ENCODE data around the gene CHAF1A. TPM values are rescaled to one million over a fixed set of nuclear protein-coding genes. Genes with fewer than 3 reads are reported as not detected.

Gene CHAF1A
- total and polyA plus RNA-seq, 2 experiments from 2014 or later: 113 to 125 TPM

GRCh38 chr19:4423416-4424126, 21.1 kb downstream of the CHAF1A start:
- ATAC-seq (no peak), DNase-seq (ENCODE audit: low spot score) (no peak)
- H3K4me3 Mint-ChIP-seq: no peak overlapping the region
- no peak overlapping the region for H3K27ac Mint-ChIP-seq
- no peaks in the 10 kb centered on the region for H3K9me3 Mint-ChIP-seq
- peaks cover 9% of the 10 kb centered on the region for H3K27me3 Mint-ChIP-seq (ENCODE audit: insufficient read depth, low read depth, poor library complexity)
- no peaks in the 10 kb centered on the region for H3K9me2 ChIP-seq (ENCODE audit: insufficient read depth)
- H3K36me3 ChIP-seq (ENCODE audit: insufficient read depth): peaks cover 78% of the 10 kb centered on the region
- H3K4me2 ChIP-seq: no peak overlapping the region
- TF ChIP-seq CREB1 (CRISPR knock-in tag; IDR thresholded peaks at IDR 0.05; ENCODE audit: low read depth) (no peak), STAT1 (IDR thresholded peaks at IDR 0.05; ENCODE audit: unreplicated experiment) (no peak), ZNF114 (CRISPR knock-in tag; IDR thresholded peaks at IDR 0.05) (no peak), NANOG (IDR thresholded peaks at IDR 0.05; ENCODE audit: borderline replicate concordance) (no peak), JUNB (IDR thresholded peaks at IDR 0.05; ENCODE audit: unreplicated experiment) (no peak), ZNF331 (CRISPR knock-in tag; IDR thresholded peaks at IDR 0.05; ENCODE audit: low read depth) (no peak), EZH2phosphoT487 (IDR thresholded peaks at IDR 0.05; ENCODE audit: unreplicated experiment) (no peak), EZH2 (IDR thresholded peaks at IDR 0.05; ENCODE audit: low read depth, unreplicated experiment) (no peak), POLR2AphosphoS5 (IDR thresholded peaks at IDR 0.05; ENCODE audit: low read depth) (no peak)
- TF ChIP-seq, protein P1, sequence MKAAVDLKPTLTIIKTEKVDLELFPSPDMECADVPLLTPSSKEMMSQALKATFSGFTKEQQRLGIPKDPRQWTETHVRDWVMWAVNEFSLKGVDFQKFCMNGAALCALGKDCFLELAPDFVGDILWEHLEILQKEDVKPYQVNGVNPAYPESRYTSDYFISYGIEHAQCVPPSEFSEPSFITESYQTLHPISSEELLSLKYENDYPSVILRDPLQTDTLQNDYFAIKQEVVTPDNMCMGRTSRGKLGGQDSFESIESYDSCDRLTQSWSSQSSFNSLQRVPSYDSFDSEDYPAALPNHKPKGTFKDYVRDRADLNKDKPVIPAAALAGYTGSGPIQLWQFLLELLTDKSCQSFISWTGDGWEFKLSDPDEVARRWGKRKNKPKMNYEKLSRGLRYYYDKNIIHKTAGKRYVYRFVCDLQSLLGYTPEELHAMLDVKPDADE (IDR thresholded peaks at IDR 0.05): no peak
- TF ChIP-seq, protein P2, sequence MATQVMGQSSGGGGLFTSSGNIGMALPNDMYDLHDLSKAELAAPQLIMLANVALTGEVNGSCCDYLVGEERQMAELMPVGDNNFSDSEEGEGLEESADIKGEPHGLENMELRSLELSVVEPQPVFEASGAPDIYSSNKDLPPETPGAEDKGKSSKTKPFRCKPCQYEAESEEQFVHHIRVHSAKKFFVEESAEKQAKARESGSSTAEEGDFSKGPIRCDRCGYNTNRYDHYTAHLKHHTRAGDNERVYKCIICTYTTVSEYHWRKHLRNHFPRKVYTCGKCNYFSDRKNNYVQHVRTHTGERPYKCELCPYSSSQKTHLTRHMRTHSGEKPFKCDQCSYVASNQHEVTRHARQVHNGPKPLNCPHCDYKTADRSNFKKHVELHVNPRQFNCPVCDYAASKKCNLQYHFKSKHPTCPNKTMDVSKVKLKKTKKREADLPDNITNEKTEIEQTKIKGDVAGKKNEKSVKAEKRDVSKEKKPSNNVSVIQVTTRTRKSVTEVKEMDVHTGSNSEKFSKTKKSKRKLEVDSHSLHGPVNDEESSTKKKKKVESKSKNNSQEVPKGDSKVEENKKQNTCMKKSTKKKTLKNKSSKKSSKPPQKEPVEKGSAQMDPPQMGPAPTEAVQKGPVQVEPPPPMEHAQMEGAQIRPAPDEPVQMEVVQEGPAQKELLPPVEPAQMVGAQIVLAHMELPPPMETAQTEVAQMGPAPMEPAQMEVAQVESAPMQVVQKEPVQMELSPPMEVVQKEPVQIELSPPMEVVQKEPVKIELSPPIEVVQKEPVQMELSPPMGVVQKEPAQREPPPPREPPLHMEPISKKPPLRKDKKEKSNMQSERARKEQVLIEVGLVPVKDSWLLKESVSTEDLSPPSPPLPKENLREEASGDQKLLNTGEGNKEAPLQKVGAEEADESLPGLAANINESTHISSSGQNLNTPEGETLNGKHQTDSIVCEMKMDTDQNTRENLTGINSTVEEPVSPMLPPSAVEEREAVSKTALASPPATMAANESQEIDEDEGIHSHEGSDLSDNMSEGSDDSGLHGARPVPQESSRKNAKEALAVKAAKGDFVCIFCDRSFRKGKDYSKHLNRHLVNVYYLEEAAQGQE (IDR thresholded peaks at IDR 0.05; ENCODE audit: unreplicated experiment): no peak
- TF ChIP-seq, protein P3, sequence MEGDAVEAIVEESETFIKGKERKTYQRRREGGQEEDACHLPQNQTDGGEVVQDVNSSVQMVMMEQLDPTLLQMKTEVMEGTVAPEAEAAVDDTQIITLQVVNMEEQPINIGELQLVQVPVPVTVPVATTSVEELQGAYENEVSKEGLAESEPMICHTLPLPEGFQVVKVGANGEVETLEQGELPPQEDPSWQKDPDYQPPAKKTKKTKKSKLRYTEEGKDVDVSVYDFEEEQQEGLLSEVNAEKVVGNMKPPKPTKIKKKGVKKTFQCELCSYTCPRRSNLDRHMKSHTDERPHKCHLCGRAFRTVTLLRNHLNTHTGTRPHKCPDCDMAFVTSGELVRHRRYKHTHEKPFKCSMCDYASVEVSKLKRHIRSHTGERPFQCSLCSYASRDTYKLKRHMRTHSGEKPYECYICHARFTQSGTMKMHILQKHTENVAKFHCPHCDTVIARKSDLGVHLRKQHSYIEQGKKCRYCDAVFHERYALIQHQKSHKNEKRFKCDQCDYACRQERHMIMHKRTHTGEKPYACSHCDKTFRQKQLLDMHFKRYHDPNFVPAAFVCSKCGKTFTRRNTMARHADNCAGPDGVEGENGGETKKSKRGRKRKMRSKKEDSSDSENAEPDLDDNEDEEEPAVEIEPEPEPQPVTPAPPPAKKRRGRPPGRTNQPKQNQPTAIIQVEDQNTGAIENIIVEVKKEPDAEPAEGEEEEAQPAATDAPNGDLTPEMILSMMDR (conservative IDR thresholded peaks at IDR 0.05; ENCODE audit: low read depth in 2 of 2): no peak
- TF ChIP-seq, protein P4, sequence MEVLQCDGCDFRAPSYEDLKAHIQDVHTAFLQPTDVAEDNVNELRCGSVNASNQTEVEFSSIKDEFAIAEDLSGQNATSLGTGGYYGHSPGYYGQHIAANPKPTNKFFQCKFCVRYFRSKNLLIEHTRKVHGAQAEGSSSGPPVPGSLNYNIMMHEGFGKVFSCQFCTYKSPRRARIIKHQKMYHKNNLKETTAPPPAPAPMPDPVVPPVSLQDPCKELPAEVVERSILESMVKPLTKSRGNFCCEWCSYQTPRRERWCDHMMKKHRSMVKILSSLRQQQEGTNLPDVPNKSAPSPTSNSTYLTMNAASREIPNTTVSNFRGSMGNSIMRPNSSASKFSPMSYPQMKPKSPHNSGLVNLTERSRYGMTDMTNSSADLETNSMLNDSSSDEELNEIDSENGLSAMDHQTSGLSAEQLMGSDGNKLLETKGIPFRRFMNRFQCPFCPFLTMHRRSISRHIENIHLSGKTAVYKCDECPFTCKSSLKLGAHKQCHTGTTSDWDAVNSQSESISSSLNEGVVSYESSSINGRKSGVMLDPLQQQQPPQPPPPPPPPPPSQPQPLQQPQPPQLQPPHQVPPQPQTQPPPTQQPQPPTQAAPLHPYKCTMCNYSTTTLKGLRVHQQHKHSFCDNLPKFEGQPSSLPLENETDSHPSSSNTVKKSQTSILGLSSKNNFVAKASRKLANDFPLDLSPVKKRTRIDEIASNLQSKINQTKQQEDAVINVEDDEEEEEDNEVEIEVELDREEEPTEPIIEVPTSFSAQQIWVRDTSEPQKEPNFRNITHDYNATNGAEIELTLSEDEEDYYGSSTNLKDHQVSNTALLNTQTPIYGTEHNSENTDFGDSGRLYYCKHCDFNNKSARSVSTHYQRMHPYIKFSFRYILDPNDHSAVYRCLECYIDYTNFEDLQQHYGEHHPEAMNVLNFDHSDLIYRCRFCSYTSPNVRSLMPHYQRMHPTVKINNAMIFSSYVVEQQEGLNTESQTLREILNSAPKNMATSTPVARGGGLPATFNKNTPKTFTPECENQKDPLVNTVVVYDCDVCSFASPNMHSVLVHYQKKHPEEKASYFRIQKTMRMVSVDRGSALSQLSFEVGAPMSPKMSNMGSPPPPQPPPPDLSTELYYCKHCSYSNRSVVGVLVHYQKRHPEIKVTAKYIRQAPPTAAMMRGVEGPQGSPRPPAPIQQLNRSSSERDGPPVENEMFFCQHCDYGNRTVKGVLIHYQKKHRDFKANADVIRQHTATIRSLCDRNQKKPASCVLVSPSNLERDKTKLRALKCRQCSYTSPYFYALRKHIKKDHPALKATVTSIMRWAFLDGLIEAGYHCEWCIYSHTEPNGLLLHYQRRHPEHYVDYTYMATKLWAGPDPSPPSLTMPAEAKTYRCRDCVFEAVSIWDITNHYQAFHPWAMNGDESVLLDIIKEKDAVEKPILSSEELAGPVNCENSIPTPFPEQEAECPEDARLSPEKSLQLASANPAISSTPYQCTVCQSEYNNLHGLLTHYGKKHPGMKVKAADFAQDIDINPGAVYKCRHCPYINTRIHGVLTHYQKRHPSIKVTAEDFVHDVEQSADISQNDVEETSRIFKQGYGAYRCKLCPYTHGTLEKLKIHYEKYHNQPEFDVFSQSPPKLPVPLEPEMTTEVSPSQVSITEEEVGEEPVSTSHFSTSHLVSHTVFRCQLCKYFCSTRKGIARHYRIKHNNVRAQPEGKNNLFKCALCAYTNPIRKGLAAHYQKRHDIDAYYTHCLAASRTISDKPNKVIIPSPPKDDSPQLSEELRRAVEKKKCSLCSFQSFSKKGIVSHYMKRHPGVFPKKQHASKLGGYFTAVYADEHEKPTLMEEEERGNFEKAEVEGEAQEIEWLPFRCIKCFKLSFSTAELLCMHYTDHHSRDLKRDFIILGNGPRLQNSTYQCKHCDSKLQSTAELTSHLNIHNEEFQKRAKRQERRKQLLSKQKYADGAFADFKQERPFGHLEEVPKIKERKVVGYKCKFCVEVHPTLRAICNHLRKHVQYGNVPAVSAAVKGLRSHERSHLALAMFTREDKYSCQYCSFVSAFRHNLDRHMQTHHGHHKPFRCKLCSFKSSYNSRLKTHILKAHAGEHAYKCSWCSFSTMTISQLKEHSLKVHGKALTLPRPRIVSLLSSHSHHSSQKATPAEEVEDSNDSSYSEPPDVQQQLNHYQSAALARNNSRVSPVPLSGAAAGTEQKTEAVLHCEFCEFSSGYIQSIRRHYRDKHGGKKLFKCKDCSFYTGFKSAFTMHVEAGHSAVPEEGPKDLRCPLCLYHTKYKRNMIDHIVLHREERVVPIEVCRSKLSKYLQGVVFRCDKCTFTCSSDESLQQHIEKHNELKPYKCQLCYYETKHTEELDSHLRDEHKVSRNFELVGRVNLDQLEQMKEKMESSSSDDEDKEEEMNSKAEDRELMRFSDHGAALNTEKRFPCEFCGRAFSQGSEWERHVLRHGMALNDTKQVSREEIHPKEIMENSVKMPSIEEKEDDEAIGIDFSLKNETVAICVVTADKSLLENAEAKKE (CRISPR knock-in tag; IDR thresholded peaks at IDR 0.05): no peak
- H3K4me3 ChIP-seq: no peak overlapping the region
- H3K27me3 ChIP-seq (ENCODE audit: insufficient read depth): no peaks in the 10 kb centered on the region
- no peak overlapping the region for H3K27ac ChIP-seq (ENCODE audit: low read depth)
- no peaks in the 10 kb centered on the region for H3K4me1 ChIP-seq (ENCODE audit: insufficient read depth)
- no peaks in the 10 kb centered on the region for H3K4me1 Mint-ChIP-seq
- peaks cover 17% of the 10 kb centered on the region; the same call in 1 of the 2 replicates for H3F3A ChIP-seq (replicated peaks; ENCODE audit: low read depth)
- H3K36me3 Mint-ChIP-seq (ENCODE audit: low read depth): peaks cover 83% of the 10 kb centered on the region
- H3K79me2 ChIP-seq (replicated peaks; ENCODE audit: insufficient read depth): peaks cover 41% of the 10 kb centered on the region
- peaks cover 38% of the 10 kb centered on the region for H4K20me1 ChIP-seq (replicated peaks; ENCODE audit: insufficient read depth)
- H2AFZ ChIP-seq: no peak overlapping the region

All from GM23338 (cell line).